HG02973 (cell line): ENCODE results near the gene DGKZ.
"Not testable (repeated sequence)": the region's sequence is repeated elsewhere in the genome, so short reads cannot be mapped to it uniquely, and the experiment has no call there.

ENCODE experiments used
- ATAC-seq: cut with Tn5 transposase; IDR thresholded peaks from one replicate; pipeline ENCODE4 v1.9.1; 2021; ENCODE audit warnings: moderate library complexity; ENCODE audit not compliant: unreplicated experiment

The DGKZ gene

DNA sequence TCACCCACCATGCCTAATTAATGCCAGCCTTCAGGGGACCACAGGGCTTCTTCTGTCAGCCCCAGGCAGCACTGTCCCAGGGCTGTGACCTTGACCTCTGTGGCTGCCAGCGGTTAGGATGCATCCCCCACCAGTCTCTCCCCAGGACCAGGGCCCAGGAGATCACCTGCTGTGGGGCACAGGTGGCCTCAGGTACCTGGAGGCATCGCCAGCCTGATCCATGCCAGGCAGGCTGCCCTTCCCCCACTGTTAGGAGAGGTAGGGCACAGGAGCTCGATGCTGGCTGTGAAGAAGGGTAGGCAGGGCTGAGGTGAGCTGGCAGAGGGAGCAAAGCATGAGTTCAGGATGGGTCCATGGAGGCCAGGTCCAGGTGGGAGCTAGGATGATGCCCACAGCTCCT, 17.5 kb downstream of the DGKZ start:
- no peak for ATAC-seq

DNA sequence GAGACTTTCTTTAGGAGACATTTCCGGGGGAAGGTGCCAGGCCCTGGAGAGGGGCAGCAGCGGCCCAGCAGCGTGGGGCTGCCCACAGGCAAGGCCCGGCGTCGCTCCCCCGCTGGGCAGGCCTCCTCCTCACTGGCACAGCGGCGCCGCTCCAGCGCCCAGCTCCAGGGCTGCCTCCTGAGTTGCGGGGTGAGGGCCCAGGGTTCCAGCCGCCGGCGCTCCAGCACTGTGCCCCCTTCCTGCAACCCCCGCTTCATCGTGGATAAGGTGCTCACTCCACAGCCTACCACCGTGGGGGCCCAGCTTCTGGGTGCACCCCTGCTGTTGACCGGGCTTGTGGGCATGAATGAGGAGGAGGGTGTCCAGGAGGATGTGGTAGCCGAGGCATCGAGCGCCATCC, 19.0 kb downstream of the DGKZ start:
- no peak for ATAC-seq

DNA sequence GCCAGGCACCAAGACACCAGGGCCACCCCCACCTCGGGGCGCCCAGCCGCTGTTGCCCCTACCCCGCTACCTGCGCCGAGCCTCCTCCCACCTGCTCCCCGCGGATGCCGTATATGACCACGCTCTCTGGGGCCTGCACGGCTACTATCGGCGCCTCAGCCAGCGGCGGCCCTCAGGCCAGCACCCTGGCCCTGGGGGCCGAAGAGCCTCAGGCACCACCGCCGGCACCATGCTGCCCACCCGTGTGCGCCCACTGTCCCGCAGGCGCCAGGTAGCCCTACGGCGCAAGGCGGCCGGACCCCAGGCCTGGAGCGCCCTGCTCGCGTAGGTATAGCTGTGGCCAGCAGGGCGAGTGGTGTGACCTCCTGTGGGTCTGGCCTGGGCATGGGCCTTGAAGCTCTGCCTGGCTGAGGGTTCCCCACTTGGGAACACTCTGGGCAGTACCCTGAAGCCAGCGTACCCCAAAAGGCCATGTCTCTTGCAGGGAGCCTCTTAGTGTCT, 19.4 kb downstream of the DGKZ start:
- no peak for ATAC-seq

DNA sequence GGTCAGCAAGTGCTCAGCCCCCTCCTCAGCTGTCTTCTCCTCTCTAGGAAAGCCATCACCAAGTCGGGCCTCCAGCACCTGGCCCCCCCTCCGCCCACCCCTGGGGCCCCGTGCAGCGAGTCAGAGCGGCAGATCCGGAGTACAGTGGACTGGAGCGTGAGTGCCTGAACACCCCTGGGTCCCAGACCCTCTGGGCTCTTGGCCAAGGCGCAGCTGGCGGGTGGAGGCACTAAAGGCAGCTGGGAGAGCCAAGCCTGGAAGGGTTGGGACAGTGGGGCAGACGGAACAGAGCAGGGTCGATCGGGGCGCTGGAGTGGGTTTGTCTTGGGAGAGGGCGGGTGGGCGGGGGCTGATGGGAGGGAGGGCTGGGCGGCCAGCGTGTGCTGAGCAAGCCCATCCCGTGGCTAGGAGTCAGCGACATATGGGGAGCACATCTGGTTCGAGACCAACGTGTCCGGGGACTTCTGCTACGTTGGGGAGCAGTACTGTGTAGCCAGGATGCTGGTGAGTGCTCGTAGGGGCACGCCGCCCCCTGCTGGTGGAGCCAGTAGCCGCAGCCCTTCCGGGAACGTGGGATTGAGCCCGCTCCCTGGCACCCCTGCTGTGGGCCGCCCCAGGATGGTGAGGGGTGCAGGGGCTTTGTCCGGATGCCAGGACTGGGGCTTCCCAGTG, 20.1 kb downstream of the DGKZ start:
- peak; percentile 48 for ATAC-seq

DNA sequence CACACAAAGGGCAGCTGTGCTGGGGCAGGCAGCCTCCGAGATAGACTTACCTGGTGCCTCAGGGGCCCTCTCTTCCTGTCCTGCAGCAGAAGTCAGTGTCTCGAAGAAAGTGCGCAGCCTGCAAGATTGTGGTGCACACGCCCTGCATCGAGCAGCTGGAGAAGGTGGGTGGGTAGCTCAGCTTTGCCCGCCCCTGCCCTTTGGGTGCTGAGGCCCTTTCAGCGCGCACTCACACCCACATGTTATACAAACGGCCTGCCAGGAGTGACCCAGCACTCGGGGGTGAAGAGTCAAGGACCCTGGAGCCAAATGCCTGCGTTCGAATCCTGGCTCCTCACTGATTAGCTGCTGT, 20.6 kb downstream of the DGKZ start:
- peak; percentile 13 for ATAC-seq

DNA sequence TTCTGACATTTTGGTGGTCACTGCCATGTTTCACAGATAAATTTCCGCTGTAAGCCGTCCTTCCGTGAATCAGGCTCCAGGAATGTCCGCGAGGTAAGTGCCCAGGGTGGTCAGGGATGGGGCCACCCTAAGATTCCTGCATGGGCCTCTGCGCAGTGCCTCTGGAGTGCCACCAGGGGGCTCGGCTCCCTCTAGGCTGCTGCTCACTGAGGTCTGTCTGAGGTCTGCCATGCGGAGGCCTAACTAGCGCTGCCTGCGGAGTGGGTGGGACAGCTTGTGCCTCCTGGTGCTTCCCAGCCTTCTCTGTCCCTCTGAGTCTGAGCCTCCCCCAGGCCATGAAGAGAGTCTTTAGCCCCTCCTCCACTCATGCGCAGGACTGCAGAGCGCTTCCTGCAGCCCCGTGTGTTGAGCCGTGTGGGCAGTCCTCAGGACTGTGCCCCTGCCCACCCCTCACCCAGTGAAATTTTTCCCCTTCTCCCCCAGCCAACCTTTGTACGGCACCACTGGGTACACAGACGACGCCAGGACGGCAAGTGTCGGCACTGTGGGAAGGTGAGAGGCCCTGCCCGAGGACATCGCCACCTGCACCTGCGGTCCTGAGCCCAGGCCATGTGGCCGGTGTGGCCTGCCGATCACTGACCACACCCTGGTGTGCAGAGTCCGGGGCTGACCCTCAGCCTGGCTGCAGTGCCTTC, 22.3 kb downstream of the DGKZ start:
- no peak for ATAC-seq

DNA sequence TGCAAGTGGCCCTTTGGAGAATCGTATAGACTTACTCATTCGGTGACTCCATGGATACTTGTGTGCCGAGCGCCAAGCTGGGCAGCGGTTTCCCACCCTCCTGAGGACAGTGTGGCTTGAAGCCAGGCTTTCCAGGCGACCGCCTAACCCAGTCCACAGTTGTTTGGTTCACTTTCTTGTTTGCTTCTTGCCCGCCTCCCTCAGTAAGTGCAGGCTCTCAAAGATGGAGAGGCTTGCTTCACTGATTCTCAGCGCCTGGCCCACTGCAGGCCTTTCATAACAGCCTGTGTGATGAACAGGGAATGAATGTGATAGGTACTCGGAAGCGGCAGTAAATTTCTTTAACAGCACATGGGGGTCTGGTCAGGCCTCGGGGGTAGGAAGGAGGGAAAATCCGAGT, 23.0 kb downstream of the DGKZ start:
- ATAC-seq, result no peak

DNA sequence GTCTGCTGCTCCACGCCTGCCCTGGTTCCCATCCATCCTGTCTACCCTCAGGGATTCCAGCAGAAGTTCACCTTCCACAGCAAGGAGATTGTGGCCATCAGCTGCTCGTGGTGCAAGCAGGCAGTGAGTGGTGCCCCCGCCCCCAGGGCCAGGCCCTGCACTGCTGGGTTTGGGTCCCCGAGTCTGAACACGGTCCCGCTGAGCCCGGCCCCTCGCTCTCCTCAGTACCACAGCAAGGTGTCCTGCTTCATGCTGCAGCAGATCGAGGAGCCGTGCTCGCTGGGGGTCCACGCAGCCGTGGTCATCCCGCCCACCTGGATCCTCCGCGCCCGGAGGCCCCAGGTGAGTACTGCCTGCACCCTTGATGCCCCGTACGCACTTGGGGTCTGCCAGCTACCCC, 24.0 kb downstream of the DGKZ start:
- not testable (repeated sequence) for ATAC-seq

DNA sequence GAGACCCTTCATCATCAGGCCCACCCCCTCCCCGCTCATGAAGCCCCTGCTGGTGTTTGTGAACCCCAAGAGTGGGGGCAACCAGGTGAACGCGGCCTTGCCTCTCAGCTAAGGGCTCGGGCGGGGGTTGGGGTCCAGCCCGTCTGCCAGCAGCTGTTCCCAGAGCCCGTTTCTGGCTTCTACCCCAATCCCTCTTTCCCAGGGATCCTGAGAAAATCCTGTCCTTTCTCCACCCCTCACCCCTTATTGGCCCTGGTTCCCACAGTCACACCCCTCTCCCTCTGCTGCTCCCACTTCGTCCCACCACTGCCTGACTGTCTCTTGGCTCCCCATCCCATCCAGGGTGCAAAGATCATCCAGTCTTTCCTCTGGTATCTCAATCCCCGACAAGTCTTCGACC, 24.8 kb downstream of the DGKZ start:
- no peak for ATAC-seq

DNA sequence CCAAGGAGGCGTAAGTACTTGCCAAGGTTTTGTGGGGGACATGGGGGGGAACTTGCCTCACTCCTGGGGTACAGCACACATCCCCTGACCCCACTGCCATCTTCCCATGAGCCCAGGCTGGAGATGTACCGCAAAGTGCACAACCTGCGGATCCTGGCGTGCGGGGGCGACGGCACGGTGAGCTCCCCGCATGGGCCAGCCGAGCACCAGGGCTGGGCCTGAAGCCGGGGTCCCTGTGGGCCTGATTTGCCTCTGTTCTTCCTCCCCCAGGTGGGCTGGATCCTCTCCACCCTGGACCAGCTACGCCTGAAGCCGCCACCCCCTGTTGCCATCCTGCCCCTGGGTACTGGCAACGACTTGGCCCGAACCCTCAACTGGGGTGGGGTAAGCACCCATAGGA, 25.2 kb downstream of the DGKZ start:
- not testable (repeated sequence) for ATAC-seq

DNA sequence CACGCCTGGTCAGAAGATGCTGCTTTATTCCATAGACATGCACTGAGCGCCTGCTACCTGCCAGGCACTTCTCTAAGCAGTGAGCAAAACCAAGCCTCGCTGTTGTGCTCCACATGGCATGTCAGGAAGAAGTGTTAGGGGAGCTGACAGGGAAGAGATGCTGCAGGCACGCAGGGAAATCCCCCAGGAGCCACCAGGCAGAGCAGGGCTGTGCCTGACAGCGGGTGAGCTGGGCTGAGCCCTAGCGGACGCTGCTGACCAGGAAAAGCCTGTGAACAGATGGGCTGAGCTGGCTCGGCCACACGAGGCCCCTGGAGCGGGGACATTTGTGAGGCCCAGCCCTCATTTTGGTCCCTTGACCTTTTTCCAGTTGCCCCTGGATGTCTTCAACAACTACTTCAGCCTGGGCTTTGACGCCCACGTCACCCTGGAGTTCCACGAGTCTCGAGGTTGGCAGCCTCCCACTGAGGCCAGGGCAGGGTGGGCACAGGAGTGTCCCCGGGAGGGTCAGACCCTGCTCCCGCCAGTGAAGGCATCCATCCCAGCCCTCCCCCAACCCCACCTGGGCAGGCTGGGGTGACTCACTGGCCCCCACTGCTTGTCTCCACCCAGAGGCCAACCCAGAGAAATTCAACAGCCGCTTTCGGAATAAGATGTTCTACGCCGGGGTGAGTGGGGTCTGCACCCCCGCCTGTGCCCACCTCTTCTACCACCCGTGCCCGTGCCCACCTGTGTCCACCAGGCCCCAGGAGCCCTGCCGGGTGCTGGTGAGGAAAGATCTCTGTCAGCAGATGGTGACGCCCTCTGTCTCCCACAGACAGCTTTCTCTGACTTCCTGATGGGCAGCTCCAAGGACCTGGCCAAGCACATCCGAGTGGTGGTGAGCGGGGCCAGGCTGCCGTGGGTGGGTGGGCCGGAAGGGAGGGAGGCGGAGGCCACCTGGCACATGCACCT, 26.8 kb downstream of the DGKZ start:
- no peak for ATAC-seq

DNA sequence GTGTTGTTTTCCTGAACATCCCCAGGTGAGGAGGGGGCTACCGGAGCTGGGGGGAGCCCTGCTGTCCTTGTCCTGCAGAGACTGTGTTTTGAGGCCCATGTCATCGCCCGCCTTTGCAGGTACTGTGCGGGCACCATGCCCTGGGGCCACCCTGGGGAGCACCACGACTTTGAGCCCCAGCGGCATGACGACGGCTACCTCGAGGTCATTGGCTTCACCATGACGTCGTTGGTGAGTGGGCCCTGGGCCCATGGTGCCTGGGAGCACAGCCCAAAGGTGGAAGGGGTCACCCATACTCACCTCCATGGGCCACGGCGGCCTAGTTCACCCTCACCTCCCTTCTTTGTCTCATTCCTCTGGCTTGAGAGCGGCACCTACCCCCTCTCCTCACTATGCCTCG, 27.6 kb downstream of the DGKZ start:
- no peak for ATAC-seq

DNA sequence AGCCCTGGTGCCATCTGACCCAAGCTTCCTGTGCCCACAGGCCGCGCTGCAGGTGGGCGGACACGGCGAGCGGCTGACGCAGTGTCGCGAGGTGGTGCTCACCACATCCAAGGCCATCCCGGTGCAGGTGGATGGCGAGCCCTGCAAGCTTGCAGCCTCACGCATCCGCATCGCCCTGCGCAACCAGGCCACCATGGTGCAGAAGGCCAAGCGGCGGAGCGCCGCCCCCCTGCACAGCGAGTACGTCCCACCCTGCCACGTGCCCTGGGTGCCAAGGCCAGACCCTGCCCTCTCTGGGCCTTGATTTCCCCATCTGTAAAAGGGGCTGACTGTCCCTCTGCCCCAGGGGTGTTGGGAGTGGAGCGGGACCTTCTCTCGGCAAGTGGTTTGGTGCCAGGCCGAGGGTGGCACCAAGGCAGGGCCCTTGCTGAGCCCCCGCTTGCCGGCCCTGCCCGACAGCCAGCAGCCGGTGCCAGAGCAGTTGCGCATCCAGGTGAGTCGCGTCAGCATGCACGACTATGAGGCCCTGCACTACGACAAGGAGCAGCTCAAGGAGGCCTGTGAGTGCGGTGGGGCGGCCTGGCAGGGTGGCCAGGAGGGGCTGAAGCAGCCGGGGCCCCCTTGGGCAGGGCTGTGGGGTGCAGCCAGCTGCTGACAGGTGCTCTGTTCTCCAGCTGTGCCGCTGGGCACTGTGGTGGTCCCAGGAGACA, 28.3 kb downstream of the DGKZ start:
- no peak for ATAC-seq

DNA sequence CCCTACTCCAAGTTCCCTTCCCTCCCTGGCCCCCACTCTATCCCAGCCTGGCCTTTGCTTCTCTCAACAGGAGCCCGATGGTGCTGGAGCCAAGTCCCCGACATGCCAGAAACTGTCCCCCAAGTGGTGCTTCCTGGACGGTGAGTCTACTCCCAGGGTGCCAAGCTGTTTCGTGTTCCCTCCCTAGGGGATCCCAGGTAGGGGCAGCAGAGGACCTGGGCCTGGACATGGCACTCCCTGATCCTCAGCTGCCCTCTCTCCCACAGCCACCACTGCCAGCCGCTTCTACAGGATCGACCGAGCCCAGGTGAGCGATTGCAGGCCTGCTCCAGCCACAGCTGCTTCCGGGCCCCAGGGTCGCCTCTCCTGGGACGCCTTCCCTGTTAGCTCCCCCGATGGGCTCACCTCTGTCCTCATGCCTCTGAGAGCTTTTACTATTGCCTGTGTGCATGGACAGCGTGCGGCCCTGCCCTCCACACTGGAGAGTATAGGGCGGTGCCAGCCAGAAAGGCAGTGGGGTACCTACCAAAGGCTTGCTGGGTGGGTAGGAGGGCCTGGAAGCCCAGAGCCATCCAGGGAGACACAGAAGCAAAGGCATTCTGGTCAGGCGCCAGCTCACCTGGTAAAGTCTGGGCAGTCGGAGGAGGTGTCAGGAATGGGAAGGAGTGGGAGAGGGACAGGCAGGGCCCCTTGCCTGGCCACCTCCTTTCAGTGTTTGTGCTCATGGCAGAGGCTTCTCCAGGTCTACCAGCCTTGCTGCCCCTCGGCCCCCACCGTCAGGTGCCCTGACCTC, 29.2 kb downstream of the DGKZ start:
- no peak for ATAC-seq

DNA sequence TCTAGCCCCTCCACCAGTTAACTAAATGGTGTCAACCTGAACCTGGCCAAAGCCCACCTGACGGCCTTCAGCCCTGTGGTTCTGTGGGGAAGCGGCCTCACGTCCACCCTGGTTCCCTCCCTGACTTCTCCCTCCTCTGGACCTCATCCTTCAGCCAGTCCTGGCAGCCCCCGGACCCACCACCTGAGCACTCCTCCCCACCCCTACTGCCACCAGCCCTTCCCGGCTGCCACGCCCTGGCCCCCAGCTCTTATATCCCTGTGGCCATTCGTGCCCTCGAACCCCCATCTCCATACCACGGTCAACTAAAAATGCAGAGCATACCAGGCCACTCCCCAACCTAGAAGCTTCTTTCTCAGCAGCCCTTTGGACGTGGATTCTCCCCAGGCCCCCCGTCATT, 30.0 kb downstream of the DGKZ start:
- ATAC-seq, result no peak

DNA sequence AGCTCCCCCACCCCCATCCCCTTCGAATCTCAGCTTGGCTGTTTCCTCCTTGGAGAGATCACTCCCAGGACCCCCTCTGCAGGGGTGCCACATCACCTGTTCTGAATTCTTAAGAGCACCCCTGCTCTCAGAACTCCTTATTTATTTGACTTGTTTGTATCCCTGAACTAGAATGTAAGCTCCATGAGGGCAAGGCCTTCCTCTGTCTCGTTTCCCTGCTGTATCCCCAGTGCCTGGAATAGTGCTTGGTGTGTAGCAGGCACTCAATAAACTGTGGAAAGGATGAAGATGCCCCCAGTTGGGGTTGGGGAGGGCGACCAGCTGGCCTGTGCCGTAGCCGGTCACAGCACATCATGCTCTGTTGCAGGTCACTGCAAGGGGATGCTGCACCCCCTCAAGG, 30.6 kb downstream of the DGKZ start:
- no peak for ATAC-seq

DNA sequence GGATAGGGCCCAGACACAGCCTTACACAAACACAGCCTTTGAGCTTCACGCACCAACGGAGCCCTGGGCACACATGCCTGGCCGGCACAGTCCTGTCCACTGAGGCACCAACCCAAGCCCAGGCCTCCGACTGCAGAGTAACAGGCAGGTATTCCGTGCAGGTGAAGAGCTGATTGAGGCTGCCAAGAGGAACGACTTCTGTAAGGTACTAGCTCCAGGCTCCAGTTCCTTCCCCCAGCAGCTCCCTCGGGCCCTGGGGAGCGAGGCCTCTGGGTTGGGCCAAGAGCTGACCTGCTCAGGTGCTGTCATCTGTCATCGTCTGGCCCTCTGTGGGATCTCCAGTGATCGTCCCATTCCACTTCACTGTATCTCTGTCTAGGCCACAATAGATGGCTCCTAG, 31.0 kb downstream of the DGKZ start:
- ATAC-seq, result no peak

DNA sequence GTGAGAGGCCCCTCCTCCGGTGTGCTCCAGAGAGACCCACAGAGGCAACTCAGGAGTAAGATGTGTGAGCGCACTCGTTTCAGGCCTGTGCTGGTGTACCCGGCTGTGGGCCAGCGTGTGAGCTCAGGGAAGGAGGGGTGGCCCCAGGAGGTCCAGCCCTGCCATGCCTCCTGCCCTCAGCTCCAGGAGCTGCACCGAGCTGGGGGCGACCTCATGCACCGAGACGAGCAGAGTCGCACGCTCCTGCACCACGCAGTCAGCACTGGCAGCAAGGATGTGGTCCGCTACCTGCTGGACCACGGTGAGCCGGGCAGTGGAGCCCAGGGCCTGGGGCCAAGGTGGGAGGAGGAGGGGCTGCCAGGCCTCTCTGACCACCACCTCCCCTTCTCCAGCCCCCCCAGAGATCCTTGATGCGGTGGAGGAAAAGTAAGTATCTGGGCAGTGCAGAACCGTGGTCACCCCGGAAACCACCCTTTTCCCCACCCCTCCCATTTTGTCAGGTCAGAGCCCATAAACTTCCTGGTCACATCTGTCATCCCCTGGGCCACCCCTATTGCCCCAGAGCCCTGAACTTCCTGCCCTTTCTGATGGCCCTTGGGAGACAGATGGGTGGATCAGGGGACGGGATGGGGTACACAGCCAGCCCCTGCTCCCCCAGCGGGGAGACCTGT, 31.7 kb downstream of the DGKZ start:
- no peak for ATAC-seq

DNA sequence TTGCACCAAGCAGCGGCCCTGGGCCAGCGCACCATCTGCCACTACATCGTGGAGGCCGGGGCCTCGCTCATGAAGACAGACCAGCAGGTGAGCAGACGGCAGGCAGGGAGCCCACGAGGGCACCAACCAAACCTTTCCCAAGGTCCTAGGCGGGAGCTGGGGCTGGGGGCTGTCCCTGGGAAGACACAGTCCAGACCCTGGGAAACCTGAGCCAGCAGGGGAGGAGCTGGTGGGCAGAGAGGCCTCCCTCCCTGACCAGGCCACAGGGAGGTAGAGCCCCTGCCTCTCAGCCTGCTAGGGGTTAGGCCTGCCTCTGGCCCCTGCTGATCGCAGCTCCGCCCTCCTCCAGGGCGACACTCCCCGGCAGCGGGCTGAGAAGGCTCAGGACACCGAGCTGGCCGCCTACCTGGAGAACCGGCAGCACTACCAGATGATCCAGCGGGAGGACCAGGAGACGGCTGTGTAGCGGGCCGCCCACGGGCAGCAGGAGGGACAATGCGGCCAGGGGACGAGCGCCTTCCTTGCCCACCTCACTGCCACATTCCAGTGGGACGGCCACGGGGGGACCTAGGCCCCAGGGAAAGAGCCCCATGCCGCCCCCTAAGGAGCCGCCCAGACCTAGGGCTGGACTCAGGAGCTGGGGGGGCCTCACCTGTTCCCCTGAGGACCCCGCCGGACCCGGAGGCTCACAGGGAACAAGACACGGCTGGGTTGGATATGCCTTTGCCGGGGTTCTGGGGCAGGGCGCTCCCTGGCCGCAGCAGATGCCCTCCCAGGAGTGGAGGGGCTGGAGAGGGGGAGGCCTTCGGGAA, 32.4 kb downstream of the DGKZ start:
- not testable (repeated sequence) for ATAC-seq
